ENCODE measurements around the gene GPR85.

GPR85 gene, protein sequence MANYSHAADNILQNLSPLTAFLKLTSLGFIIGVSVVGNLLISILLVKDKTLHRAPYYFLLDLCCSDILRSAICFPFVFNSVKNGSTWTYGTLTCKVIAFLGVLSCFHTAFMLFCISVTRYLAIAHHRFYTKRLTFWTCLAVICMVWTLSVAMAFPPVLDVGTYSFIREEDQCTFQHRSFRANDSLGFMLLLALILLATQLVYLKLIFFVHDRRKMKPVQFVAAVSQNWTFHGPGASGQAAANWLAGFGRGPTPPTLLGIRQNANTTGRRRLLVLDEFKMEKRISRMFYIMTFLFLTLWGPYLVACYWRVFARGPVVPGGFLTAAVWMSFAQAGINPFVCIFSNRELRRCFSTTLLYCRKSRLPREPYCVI
- 0.15 to 4.2 (median 2.6) reads per million in 18 experiments for total RNA-seq

DNA sequence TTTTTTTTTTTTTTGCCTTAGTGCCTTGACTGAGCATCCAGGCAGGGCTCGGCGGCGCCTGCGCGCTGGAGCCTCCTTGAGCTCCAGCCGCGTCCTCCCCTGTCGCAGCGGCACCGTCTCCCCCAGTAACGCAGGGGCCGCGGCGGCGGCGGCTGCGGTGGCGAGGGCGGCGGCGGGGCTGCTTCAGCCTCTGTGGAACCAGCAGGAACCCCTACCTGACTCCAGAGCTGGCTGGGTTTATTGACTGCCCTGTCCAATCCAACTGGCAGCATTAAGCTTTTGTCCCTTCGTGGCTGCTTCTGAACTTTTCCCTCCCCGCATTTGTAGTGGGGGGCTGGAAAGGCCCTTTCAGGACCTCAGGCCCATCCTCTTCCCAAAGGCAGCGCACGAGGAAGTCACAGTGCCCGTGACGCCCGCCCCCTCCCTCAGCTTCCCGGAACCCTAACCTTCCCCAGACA is at the start of gene GPR85:
TSS of gene GPR85 (minus strand) at position 397 of the 458 bp plus-strand sequence. CDS start 2,106 bp downstream, outside the sequence.
- peak in 1 of 2 donors; percentile 19 for DNase-seq

DNA sequence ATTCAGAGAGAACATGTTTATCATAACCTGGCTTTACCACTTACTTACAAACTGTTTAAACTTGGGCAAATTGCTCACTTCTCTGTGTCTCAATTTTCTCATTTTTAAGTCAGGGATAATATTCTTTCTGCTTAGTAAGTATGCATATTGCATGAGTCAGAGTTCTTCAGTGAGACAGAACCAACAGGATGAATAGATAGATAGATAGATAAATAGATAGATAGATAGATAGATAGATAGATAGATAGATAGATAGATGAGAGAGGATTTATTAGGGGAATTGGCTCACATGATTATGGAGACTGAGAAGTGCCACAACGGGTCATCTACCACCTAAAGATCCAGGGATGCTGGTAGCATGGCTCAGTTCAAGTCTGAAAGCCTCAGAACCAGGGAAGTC is 47.4 kb upstream of the GPR85 start:
- DNase-seq, result no peak

DNA sequence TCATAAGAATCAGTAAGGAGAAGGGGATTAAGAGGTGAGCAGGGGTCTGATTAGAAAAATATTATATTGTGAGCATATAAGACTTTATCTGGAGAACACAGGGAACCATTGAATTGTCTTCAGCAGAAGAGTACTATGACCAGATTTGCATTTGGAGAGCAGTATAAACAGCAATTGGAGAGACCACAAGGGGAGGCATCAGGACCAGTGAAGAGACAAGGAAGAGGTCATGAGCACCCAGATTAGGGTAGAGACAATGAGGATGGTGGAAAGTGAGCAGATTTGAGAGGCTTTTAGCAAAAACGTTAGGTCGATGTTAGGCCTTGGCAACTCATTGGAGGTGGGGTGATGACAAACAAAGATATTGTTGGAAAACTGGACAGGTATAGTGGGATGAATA is 44.7 kb upstream of the GPR85 start:
- no peak for DNase-seq

DNA sequence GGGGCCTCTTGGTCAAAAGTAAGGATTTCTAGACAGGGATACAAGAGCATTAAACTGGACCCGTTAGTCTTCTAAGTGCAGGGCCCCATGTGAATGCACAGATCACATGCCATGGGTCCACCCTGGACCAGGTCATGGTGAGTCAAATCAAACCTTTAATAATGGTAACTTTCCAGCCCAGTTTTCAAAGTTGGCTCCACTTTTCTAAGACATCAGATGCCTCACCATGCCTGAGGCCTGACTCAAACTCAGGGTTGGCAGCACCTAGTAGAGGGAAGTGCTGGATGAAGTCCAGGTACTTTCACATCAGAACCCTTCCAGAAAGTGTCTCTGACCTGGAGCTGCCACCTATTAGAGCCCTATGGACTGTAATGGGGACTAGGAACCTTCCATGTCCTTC is 41.4 kb upstream of the GPR85 start:
- no peak for DNase-seq

DNA sequence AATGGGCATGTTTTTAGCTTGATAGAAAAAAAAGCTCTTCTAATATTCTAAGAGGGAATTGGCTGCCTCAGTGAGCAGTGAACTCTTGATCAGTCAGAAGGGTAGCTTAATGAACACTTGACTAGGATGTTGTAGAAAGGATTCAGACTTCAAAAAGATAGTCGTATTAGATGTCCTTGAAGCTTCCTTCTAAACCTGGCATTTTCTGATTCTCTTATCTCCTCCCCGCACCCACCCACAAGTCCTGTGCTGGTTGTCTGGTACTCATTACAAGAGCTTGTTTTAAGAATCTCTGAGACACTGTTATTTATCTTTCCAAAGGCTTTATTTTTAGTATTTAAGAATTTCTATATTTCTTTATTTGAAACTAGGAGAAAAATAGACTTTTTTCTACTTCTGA is 39.1 kb upstream of the GPR85 start:
- DNase-seq, result no peak

DNA sequence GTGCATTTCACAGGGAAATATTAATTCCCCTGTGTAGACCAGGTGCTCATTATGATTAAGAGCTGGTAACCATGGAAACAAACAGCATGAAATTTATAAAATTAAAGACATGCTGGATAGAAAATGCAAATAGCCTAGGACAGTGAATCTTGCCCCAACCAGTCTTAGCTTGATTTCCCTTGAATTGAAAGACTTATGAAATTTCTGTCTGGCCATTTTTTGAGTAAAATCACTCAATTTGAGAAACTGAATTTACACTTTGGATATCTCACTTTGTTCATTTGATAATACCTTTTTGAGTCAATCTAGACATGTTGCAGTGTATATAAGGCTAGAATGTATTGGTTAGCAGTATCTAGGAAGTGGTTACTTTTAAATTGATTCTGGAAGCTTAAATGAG is 36.1 kb upstream of the GPR85 start:
- no peak for DNase-seq

DNA sequence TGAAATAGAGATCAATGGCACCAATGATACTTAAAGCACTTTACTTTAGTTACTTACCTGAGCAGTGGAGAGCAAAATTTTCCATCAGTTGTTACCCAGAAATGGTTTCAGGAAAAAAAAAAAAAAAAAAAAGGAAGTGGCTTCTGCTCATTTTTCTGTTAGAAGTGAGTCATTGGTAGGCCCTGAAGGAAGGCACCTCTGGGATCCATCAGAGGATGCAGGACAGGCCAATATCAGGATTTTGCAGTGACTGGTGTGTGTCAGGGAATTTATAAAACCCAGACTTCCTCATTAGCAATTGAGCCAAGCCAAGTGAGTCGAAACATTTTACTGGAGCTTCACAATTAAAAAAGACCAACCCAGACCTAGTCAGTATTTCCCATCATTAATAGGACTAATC is 34.0 kb upstream of the GPR85 start:
- no peak for DNase-seq

DNA sequence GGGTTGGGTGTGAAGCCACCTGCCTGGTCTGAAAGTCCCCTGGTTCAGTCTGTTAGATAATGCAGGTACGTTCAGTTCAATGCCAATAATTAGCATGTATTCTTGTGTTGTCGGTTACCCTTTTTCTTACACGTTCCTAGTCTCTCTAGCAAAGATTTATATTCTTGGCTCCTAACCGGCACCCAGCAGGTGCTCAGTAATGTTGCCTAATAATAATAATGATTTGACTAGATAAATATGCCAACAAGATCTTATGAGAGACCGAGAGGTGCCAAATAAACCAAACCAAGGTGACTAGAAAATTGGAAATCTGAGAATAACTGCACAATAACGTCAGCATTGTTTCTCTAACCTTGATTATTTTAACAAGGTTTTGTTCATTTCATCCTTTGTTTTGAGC is 32.8 kb upstream of the GPR85 start:
- DNase-seq, result no peak

DNA sequence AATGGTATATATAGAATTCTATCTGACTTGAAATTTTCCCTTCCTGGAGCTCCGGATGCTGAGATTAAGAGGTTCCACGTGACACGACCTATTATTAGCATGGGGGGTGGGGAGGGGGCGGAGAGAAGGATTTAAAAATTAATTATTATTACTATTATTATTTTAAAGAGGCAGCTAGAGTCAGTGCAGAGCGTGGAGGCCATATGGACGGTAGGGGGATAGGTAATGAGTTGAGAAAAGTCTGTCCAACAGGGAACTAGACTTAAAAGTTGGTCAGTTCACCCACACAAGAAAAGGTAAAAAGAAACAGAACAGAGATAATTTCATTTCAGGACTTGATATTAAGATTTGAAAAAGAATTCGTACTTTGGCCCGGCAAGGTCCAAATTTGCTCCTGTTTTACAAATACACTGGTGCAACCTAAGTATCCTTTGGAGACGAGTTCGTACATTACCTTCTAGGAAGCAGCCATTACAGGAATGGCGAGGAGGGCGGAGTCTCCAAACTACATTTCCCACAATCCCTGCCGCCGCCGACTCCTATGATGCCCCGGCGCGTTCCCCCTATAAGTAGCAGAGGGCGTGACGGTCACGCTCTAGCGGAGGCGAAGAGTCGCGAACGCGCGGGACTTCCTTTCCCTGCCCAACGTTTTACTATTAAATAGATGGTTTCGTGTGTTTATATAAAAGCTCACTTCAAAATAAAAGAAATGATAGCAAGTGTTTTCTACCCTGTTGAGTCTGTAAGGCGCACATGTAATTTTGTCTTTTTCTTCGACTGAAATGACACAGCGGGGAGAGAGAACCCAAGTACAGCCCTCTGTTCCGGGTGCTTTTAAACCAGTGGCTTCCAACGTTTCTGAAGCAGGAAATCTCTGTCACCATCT is 31.7 kb upstream of the GPR85 start, which contains the start of gene SMIM30:
TSS of gene SMIM30 (minus strand) at position 481 of the 886 bp plus-strand sequence. CDS start 976 bp downstream, outside the sequence.
- DNase-seq, result peak; percentile 94 to 95

DNA sequence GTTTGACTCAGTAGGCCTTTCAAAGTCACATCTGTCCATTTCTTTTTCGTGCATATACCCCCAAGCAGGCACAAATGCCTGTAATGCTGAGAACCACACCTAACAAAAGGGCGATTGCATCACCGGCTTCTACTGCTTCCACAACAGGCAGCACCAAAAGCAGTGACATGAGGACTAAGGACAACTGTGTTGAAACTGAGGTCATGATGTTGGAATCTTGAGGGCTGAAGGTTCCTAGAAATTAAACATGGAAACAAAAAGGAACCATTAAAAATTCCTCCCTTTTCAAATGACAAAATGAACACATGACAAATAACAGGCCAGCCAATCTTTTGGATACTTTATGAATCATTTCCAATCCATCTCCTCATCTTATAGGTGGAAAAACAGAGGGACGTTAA is 30.7 kb upstream of the GPR85 start:
- DNase-seq, result peak; percentile 52 to 53

DNA sequence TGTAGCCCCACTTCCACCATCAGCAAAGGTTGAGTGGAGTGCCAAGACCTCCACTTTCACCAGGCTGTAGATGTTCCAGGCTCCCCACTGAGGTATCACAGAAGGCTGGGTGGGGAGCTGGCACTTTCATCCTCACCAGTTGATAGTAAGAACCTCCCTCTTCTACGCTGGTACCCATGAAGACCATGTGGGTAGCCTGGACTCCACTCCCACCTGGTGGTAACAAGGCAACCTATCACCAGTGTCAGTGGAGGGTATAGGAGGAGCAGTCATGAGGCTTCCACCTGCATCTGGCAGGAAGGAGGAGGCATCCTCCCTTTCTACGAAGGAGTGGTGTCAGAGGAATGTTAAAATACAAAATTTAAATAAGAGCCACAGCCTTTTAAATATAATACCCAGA is 27.3 kb upstream of the GPR85 start:
- DNase-seq, result no peak

DNA sequence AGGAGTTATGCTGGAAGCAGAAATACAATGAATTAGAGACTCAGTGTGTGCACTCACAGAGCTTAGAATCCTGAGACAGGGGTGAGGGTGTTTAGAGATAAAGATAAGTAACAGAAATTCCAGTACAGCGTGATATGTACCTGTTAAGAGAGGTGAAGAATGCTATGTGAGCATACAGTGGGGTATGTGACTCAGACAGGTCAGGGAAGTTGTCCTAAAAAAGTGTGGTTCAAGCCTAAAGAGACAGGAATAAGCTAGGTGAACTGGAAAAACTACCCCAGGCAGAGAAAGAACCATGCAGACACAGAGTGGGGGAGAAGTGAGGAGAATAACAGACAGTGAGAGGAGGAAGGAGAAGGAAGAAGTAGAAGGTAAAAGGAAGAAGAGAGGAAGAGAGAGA is 23.1 kb upstream of the GPR85 start:
- DNase-seq, result no peak

DNA sequence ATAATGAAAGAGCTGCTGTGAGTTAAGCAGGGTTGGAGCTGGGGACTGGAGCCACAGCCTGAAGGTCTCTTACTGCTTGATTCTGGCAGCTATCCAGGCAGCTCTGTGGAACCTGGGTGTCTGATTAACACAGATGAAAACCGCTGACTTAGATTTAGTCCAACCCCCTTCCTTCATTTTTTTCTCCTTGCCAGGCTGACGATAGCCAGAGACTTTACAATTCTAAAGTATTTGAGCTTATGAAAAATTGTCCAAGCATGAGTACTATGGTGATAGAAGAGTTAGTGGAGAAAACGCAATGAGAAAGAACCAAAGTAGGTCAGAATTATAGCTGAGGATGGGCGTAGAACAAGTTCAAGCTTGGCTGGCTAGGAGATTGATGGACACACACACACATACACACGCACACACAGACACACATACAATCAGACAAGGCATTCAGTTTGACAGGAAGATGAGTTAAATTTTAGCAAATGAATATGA is 13.5 kb upstream of the GPR85 start:
- DNase-seq, result no peak

DNA sequence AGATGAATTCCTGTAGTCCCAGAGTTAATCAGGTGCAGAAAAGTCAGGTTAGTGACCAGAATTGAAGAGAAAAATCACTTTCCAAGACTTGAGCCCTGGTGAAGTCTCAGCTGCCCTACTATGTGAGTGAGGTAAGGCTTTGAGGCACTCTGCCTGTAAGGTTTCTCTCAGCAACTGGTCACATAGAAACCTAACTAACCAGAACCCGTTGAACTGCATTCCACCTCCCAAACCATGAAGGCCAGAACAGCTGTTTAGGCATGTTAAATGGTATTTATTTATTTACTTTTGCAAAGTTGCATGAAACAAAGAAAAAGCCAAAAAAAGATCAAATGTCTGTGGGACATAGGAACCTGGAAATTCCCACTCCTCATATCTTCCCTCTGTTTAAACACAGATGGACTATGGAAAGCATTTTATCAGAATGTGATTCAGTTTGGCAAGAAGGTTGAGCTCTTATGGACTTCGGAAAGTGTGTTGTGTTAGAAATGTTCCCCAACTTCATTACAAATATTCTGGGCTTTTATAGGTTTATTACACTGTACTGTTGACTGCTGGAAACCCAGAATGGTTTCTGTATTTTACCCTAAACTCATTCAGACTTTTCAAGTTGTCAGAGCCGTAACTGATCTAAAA is 12.8 kb upstream of the GPR85 start:
- no peak for DNase-seq

DNA sequence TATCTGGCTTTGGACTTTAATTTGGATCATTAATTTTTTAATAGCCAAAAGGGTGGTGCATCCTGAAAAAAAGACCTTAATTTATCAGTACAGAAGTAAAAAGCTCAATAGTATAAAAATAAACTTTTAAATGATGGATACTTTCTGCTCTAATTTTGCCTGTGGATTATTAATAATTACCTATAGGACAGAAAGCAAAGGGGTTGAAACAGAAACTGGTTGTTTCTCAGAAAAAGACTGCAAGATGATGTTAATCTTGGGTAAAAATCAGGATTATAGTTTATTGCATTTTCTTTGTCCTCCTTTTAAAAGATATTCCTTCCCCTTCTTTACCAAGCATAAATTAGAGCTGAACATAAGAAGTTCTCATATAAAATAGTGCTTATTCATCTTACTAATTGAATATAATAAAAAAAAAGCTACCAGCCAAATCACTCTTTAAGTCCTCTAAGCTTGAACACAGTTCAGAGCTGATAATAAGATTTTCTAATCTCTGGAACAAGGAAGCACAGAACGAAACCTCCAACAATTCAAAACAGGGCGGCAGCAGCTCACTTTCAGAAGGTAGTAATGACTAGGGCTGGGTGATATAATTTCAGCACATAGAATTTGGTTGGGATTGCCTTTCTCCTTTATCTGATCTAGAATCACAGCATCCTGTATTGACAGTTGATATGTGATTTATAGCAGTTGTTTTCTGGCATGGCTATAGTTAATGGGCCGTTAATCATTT is 8.1 kb upstream of the GPR85 start:
- no peak for DNase-seq

DNA sequence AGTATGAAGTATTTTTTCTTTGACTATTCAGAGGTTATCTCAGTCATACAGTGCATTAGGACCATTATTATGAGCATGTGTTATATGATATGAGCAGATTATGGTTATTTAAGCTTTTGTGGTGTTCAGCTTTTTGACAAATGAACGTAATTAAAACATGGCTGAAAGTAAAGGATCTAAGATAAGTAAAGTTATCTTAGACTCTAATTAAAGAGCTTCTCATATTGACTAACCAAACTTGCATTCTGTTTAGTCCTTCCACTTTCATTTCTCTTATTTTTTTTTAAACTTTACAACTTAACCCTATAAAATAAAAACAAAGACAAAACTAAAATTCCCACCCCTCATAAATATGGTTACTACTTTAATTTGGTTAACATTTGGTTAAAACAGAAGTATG is 6.9 kb upstream of the GPR85 start:
- no peak for DNase-seq

DNA sequence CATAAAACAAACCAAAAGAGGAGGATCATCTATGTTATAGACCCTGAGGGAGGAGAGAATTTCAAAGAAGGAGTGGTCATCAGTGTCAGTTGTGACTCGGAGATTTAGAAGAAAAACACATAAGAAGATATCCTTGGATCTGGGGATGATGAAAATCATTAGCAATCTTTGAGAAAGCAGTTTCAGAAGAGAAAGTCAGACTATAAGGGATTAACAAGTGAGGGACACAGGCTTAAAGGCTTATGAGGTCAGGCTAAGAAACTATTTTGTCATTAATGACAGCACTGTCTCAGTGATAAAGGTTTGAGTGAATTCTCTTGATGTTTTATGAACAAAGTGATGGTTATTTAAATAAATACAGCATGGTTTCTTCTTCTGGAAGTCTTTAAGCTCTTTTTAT is 6.1 kb upstream of the GPR85 start:
- DNase-seq, result no peak

DNA sequence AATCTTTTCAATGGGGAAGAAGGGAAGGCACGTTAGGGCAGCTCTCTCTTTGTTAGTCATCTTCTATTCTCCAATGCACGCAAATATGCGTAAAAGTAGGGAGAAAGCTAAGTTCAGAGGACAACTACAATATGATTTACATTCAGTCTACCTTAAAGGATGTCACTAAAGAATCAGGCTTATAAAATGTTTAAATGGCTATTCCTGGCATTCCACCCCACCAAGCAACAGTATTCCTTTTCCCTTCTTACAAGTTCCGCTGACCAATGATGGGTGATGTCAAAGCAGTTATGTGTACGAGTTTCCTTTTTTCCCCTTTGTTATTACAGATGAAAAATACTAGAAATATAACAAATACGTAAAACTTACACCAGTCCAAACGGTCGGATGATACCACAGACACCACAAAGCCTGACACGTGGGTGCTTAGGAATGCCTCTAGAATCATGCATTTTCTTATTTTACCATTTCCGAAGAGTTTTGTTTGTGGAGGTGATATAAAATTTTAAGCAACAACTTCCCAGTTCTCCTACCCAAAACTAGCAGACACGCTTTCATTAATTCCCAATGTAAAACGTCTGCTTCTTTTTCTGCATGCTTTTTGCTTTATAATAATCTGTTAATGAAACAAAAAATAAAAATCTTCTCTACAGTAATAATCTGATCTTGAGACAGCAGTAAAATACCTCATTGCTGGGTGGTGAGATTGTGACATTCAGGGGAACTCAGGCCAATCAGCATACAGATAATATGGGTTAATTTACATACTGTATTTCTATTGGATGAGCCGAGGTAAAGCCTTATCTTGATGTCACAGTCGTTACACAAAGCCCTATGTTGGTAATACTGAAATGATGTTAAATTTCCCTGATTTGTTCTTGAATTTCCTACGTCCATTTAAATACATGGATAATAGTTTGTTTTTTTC is 708 bp upstream of the GPR85 start:
- DNase-seq, result peak; percentile 22 to 23

DNA sequence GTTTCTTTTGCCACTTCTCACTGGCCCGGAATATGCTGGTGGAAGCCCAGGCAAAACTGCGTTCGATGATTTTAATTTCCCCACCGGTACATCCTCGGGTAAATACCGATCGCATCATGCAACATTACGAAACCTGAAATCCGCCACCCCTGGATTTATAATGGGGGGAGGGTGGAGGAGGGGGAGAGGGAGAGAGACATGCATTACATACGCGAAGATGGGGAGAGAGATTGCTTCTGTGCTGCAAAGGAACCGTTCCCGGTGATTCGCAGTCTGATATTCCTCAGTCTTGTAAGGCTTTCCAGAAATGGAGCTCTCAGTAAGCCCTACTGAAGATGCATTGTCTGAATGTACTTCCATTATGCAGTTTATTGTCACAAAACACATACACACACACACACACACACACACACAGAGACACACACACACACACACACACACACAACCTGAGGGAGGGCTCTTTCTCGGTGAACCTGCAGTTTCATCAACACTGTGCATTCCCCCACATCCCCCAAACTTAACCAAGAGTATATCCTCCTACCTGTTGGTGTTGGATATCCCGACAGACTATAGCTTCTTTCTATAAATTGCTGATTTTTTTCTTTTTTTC is 741 bp downstream of the GPR85 start:
- DNase-seq, result no peak

DNA sequence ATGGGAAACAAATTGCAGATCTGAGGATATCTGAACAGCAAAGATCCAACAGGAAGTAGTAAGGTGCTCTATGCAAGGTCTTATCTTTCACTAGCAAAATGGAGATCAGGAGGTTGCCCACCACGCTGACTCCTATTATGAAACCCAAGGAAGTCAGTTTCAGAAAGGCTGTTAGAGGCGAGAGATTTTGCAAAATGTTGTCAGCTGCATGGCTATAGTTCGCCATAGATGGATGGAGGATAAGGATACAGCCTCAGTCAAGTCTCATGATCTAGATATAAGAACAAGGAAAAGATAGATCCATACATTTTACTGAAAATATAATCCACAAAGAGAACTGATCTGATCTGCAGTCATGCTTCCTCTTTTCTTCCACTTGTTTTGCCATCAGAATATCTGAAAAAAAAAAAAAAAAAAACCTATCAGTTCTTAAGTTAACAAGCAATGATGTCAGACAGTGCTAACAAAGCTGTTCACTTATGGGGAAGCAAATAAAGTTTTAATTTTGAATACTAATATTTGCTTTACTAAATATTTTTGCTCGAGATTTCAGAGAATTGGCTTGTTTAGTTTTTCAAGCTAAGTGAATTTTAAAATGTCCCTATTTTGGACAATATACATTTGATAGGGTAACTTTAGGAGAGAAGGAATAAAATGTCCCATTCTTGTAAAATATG is 2.0 kb downstream of the GPR85 start:
- DNase-seq, result no peak
